KG1 (cell line): ENCODE results near the gene VAMP1.
"Not testable (repeated sequence)": the region's sequence is repeated elsewhere in the genome, so short reads cannot be mapped to it uniquely, and the experiment has no call there.

Source experiments
- DNase-seq: peaks from one replicate; lab custom pipeline; 2025; lab: John Stamatoyannopoulos, UW

VAMP1 gene

GRCh38 chr12:6451348-6452244 is 18.9 kb downstream of the VAMP1 start, which contains the start of gene TAPBPL:
TAPBPL (plus strand) TSS chr12:6452042; CDS start chr12:6452249, 207 bp downstream.
- peak; percentile 53 for DNase-seq

- no peak for DNase-seq
These were observed 19.6 kb downstream of the VAMP1 start for GRCh38 chr12:6450869-6451347.

- DNase-seq, result no peak
These were observed 20.2 kb downstream of the VAMP1 start for GRCh38 chr12:6450091-6450868.

GRCh38 chr12:6444704-6445688 is 25.5 kb downstream of the VAMP1 start, which contains the start of gene CD27:
CD27 (plus strand) TSS chr12:6444955; CDS start chr12:6445096, 141 bp downstream.
- DNase-seq, result no peak

DNA sequence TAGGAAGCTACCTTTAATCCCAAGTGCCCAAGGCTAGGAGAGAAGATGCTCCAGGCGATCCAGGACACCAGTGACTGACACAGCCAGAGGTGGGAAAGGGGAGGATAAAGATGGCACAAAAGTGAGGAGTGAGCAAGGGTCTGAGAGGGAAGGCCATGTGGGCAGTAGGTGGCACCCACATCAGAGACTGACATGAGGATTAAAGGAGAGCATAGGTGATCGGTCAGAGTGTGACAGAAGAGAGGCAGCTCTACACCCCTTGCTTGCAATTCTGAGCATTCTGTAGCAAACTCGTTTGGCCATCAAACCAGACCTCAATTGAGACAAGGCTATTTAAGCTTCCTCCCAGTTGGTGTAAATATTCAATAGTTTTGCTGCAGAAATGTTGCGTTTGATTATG is 26.4 kb downstream of the VAMP1 start:
- DNase-seq, result no peak

GRCh38 chr12:6443361-6443983 is 27.0 kb downstream of the VAMP1 start:
- DNase-seq, result no peak

DNA sequence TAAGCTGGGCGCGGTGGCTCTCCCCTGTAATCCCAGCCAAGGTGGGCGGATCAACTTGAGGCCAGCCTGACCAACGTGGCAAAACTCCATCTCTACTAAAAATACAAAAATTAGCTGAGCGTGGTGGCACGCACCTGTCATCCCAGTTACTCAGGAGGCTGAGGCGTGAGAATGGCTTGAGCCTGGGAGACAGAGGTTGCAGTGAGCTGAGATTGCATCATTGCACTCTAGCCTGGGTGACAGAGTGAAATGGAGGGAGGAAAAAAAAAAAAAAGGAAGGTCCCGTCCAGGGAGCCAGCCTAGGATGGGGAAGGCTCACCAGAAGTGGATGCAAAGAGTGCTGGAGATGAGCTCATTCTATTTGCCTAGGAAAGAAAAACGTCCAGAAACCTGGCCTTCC is 27.6 kb downstream of the VAMP1 start:
- DNase-seq, result no peak

- DNase-seq, result no peak
These were observed 30.1 kb downstream of the VAMP1 start for GRCh38 chr12:6440391-6440790.

- no peak for DNase-seq
These were observed 32.1 kb downstream of the VAMP1 start for GRCh38 chr12:6438345-6438744.

DNA sequence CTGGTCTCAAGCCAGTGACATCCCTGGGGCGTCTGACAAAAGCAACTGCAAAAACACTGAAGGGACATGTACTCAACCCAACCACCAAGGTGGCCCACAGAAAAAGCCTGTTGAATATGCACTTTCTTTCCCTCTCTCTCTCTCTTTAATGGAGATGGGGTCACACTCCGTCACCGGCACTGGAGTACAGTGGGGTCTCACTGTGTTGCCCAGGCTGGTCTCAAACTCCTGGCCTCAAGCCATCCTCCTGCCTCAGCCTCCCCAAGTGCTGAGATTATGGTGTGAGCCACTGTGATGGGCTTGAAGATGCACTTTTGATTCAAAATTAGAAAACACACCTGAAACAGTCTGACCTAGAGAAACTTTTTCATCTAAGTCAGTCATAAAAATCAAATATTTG is 32.9 kb downstream of the VAMP1 start:
- DNase-seq, result no peak

- DNase-seq, result no peak
These were observed 34.3 kb downstream of the VAMP1 start for GRCh38 chr12:6435961-6436715.

GRCh38 chr12:6434205-6435140 is 36.0 kb downstream of the VAMP1 start:
- DNase-seq, result no peak

DNA sequence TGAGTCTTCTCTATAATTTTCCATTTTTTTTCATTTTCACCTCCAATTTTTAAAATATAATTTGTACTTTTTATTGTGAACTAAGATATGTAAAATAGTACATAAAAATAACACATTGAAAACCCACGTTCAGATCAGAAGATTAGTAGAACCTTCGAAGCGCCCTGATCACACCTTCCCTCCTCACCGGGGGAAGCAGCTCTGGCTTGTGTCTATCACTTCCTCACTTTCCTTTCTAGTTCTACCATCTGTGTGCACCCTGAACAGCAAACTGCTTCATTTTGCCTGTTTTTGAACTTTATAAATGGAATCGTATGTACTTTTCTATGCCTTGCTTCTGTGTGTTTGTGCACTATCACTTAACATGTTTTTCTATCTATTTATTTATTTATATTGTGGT is 37.5 kb downstream of the VAMP1 start:
- no peak for DNase-seq

GRCh38 chr12:6430124-6430989 is 40.1 kb downstream of the VAMP1 start:
- no peak for DNase-seq

GRCh38 chr12:6428326-6428725 is 42.2 kb downstream of the VAMP1 start:
- no peak for DNase-seq

DNA sequence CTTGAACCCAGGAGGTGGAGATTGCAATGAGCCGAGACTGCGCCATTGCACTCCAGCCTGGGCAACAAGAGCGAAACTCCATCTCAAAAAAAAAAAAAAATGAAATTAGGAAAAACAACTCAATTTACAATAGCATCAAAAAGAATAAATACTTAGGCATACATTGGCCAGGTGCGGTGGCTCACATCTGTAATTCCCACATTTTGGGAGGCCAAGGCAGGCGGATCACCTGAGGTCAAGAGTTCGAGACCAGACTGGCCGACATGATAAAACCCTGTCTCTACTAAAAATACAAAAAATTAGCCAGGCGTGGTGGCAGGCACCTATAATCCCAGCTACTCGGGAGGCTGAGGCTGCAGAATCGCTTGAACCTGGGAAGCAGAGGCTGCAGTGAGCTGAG is 42.7 kb downstream of the VAMP1 start:
- DNase-seq, result not testable (repeated sequence)

GRCh38 chr12:6426882-6427671 is 43.4 kb downstream of the VAMP1 start:
- DNase-seq, result no peak
